Body of pancreas (tissue), 4 donors: Measurements from ENCODE around the gene RGS6. TPM values are rescaled to one million over a fixed set of nuclear protein-coding genes. Genes with fewer than 3 reads are reported as not detected.
A peak's percentile ranks its signal among the peaks of the same experiment; 100 is the strongest.

Source experiments
- ATAC-seq: fragments of 150-250 bp; one replicate; pipeline ENCODE4 v1.9.1; 2016
- DNase-seq, 4 donors: peaks; one replicate each; pipeline ENCODE4 v3.0.0-alpha.2; 2019
- H3K27ac ChIP-seq, 4 donors: fragments of 200-600 bp; sonication (generic); 1 replicate in 3 of 4; 2 replicates in 1 of 4; pipeline versions ENCODE4 v1.5.1 to v1.6.1; 2016 to 2019; ENCODE audit warnings: mild to moderate bottlenecking in 1 of 4, mixed read lengths in 1 of 4, moderate library complexity in 1 of 4
- H3K27me3 ChIP-seq, 2 donors: fragments of 200-600 bp; sonication (generic); one replicate each; pipeline ENCODE4 v1.6.0; 2016; ENCODE audit warnings: mild to moderate bottlenecking in 1 of 2
- H3K36me3 ChIP-seq, 2 donors: fragments of 200-600 bp; sonication (generic); replicated peaks in 1 of 2; 2 replicates each; pipeline ENCODE4 v1.5.1; 2016; ENCODE audit warnings: low read depth in 2 of 2; ENCODE audit not compliant: insufficient read depth in 1 of 2
- H3K4me1 ChIP-seq: fragments of 200-600 bp; sonication (generic); one replicate; pipeline ENCODE4 v1.6.0; 2016
- H3K4me3 ChIP-seq, 2 donors: fragments of 200-600 bp; sonication (generic); 1 replicate in 1 of 2; 2 replicates in 1 of 2; pipeline ENCODE4 v1.5.1; 2016 to 2019
- H3K9me3 ChIP-seq, 3 donors: fragments of 200-600 bp; sonication (generic); 1 replicate in 2 of 3; 2 replicates in 1 of 3; pipeline ENCODE4 v1.5.1; 2016
- POLR2A ChIP-seq, 3 donors: fragments of 450-650 bp; IDR thresholded peaks; one replicate each; pipeline ENCODE4 v1.6.1; 2016; ENCODE audit warnings: antibody characterized with exemption in 3 of 3, mild to moderate bottlenecking in 2 of 3
- WGBS, 2 donors: methylation state at CpG; one replicate each; pipeline ENCODE4 v1.1.5; 2017; 5-methylcytosine and 5-hydroxymethylcytosine counted together
- intact Hi-C: fragments of 100-400 bp; cut with DNase I; formaldehyde crosslinking; loops from one replicate; pipeline ENCODE4 v1.15.1; 2023
- total RNA-seq, 2 donors: library from RNA; depleted of rRNA; stranded (reverse); fragments of >200 nt; gene quantifications; one replicate each; pipeline ENCODE4 v1.1.0, GENCODE V29; 2016
- TF ChIP-seq, protein P1 (sequence below), 7 experiments: fragments of 450-650 bp in 4 of 7; fragments of 200-600 bp in 3 of 7; sonication (generic) in 3 of 7; IDR thresholded peaks; one replicate each; pipeline ENCODE4 v1.5.1; 2016 to 2019; ENCODE audit warnings: antibody characterized with exemption in 7 of 7

The RGS6 gene
- total RNA-seq, 2 donors from 2014 or later, result 0.26 to 1.3 TPM

DNA sequence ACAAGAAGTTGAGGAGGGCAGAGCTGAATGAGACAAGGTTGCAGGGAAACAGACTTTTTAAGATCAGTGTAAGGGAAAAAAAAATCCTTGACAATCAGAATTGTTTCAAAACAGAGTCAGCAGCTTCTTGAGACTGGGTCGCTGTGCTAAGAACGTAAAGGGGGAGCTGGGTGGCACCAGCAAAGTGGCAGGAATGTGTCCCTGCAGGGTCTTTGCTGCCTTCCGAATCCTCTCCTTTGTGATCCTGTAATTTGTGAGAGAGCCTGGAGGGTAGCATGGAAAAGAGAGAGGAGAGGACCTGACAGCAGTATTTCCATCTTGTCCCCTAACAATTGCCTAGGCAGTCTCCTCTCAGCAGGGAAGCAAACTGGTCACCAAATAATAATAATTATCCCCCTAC, 472.8 kb downstream of the RGS6 start:
- WGBS, 2 donors, result 31 to 33% methylated on average over 3 of the region's 3 CpGs
- H3K36me3 ChIP-seq, result no peaks in the 10 kb centered on the region
- TF ChIP-seq POLR2A (IDR thresholded peaks at IDR 0.05), result no peak
- TF ChIP-seq, protein P1, sequence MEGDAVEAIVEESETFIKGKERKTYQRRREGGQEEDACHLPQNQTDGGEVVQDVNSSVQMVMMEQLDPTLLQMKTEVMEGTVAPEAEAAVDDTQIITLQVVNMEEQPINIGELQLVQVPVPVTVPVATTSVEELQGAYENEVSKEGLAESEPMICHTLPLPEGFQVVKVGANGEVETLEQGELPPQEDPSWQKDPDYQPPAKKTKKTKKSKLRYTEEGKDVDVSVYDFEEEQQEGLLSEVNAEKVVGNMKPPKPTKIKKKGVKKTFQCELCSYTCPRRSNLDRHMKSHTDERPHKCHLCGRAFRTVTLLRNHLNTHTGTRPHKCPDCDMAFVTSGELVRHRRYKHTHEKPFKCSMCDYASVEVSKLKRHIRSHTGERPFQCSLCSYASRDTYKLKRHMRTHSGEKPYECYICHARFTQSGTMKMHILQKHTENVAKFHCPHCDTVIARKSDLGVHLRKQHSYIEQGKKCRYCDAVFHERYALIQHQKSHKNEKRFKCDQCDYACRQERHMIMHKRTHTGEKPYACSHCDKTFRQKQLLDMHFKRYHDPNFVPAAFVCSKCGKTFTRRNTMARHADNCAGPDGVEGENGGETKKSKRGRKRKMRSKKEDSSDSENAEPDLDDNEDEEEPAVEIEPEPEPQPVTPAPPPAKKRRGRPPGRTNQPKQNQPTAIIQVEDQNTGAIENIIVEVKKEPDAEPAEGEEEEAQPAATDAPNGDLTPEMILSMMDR (IDR thresholded peaks at IDR 0.05), result no peak
- intact Hi-C loops, result no loop called here
- no peak overlapping the region for H3K4me3 ChIP-seq
- H3K27ac ChIP-seq, result no peak overlapping the region
- no peaks in the 10 kb centered on the region for H3K4me1 ChIP-seq
- ATAC-seq (no peak), DNase-seq (no peak)
- no peaks in the 10 kb centered on the region for H3K27me3 ChIP-seq
- no peaks in the 10 kb centered on the region for H3K9me3 ChIP-seq

DNA sequence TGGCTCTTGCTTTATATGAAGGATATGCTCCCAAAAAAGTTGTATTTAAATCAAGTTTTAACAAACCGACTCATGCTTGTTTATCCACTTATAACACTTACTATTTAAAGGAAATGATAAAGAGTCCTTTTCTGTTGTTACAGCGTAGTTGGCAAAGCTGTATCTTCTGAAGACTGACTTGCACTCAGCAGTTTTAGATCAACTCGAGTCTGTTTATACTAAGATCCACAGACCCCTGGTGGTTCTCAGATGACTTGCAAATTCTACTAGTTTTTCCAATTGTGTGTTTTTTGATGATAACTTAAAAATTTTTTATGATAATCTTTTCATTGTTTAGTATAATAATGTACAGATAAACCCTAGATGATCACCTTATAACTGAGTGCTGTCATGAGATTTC, 475.8 kb downstream of the RGS6 start:
- WGBS, 2 donors, result 56 to 65% methylated on average over 3 of the region's 3 CpGs
- ATAC-seq (no peak), DNase-seq (no peak)
- Histone ChIP-seq H3K27me3 (no peaks in the 10 kb centered on the region), H3K27ac (no peak overlapping the region), H3K36me3 (no peaks in the 10 kb centered on the region), H3K4me1 (no peaks in the 10 kb centered on the region), H3K4me3 (no peak overlapping the region), H3K9me3 (no peaks in the 10 kb centered on the region)
- TF ChIP-seq, protein P1 (IDR thresholded peaks at IDR 0.05), result no peak
- no peak for TF ChIP-seq POLR2A (IDR thresholded peaks at IDR 0.05)
- intact Hi-C loops, result no loop called here

DNA sequence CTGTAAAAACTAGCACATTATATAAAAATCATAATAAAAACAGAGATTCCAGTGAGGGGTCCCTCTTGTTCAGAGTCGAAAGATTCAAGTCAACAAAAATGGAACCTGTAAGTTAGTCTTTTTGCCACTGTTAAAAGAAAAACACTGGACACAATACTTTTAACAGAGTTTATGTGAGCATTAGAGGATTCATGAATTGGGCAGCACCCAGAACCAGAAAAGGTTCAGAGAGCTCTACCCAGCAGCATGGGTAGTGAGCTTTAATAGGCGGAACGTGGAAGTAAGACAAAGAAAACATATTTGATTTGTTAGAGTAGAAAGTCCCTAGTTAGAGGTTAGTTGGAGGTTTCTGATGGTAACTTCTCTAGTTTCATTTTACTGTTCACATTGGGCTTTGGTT, 476.8 kb downstream of the RGS6 start:
- TF ChIP-seq, protein P1 (IDR thresholded peaks at IDR 0.05), result no peak
- TF ChIP-seq POLR2A (IDR thresholded peaks at IDR 0.05), result no peak
- 59 to 70% methylated on average over 3 of the region's 3 CpGs for WGBS, 2 donors

DNA sequence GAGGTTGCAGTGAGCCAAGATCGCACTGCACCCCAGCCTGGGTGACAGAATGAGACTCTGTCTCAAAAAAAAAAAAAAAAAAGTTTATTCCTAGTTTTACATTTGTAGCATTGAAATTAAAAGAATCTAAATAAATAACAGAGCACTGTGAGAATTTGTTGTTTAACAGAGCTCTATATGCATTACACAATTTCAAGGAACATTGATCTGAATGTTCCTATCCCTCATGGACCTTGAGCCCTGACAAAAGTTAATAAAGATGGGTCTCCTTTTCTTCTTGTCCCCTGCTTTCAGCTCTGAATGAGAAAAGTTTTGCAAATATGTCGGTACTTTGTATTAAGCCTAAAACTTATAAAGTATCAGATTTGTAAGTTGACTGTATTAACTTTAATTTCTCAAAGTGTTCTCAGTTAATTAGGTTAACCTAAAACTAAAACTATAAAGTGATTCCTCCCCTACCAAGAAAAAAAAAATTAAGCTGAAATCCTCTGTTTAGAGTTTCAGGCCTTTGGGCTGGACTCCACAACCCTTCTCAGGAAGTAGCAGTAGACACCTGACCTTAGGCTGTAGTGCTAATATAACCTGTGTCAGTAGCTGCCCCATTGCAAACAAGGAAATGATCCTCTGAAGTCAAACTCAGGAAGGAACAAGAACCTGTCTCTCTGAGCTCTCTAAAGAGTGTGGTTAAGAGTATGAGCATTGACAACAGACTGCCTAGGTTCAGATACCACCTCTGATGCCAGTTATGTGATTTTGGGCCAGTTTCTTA, 484.0 kb downstream of the RGS6 start:
- H3K4me1 ChIP-seq, result no peaks in the 10 kb centered on the region
- H3K9me3 ChIP-seq, result peaks cover 0 to 6% (median 0%) of the 10 kb centered on the region in 3 donors
- no peaks in the 10 kb centered on the region for H3K36me3 ChIP-seq
- no peaks in the 10 kb centered on the region for H3K27me3 ChIP-seq
- TF ChIP-seq, protein P1 (IDR thresholded peaks at IDR 0.05), result no peak
- TF ChIP-seq POLR2A (IDR thresholded peaks at IDR 0.05), result no peak
- no peak overlapping the region for H3K27ac ChIP-seq
- whole genome bisulfite sequencing, 2 donors, result 90 to 94% methylated on average over 2 of the region's 2 CpGs
- H3K4me3 ChIP-seq, result no peak overlapping the region
- intact Hi-C loops, result no loop called here
- DNase-seq (no peak), ATAC-seq (no peak)

More for the DNA sequence above, 476.8 kb downstream of the RGS6 start:
- no peak for DNase-seq
- H3K4me1 ChIP-seq, result no peaks in the 10 kb centered on the region
- intact Hi-C loops, result no loop called here
- no peaks in the 10 kb centered on the region for H3K27me3 ChIP-seq
- H3K4me3 ChIP-seq, result no peak overlapping the region
- H3K27ac ChIP-seq, result no peak overlapping the region
- H3K36me3 ChIP-seq, result no peaks in the 10 kb centered on the region
- ATAC-seq, result no peak
- H3K9me3 ChIP-seq, result no peaks in the 10 kb centered on the region

DNA sequence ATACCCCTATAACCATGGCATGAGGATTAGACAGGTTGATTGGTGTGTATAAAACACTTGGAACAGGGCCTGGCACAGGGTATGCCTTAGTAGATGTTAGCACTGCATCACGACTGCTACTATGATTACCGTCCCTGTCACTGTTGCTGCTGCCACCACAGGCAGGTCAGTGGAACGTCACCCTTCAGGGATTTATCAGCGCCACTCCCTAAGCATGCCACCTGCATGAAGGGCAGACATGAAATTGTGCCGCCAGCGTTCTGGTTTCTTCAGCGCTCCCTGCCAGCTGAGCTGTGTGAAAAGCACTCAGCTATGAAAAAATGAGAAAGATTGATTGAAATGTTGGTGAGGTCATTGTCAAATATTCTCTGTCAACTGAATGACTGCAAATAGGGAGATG, 484.7 kb downstream of the RGS6 start:
- Histone ChIP-seq H3K36me3 (no peaks in the 10 kb centered on the region), H3K4me1 (no peaks in the 10 kb centered on the region), H3K4me3 (no peak overlapping the region), H3K27me3 (no peaks in the 10 kb centered on the region), H3K9me3 (peaks cover 0 to 6% (median 0%) of the 10 kb centered on the region in 3 donors), H3K27ac (no peak overlapping the region)
- intact Hi-C loops, result no loop called here
- TF ChIP-seq, protein P1 (IDR thresholded peaks at IDR 0.05), result no peak
- no peak for TF ChIP-seq POLR2A (IDR thresholded peaks at IDR 0.05)
- ATAC-seq (no peak), DNase-seq (peak in 2 of 4 donors; percentile 11 to 12)
- WGBS, 2 donors, result 40 to 42% methylated on average over 7 of the region's 7 CpGs
